Glutamatergic neuron (in vitro differentiated cells): ENCODE measurements around the gene TAL2. TPM values are rescaled to one million over a fixed set of nuclear protein-coding genes. Genes with fewer than 3 reads are reported as not detected.

ENCODE experiments used
- DNase-seq: peaks from one replicate; pipeline ENCODE4 v3.0.0; 2022
- H3K27ac Mint-ChIP-seq: one replicate; pipeline ENCODE4 v1.8.0; 2020; ENCODE audit warnings: mild to moderate bottlenecking, mixed read lengths, inconsistent platforms; ENCODE audit not compliant: unreplicated experiment
- H3K27me3 Mint-ChIP-seq: one replicate; pipeline ENCODE4 v1.8.0; 2020; ENCODE audit warnings: mild to moderate bottlenecking, moderate library complexity, mixed read lengths, inconsistent platforms; ENCODE audit not compliant: unreplicated experiment
- H3K36me3 Mint-ChIP-seq: one replicate; pipeline ENCODE4 v1.8.0; 2020; ENCODE audit warnings: mild to moderate bottlenecking, mixed read lengths, inconsistent platforms; ENCODE audit not compliant: unreplicated experiment
- H3K4me1 Mint-ChIP-seq: one replicate; pipeline ENCODE4 v1.8.0; 2020; ENCODE audit warnings: mild to moderate bottlenecking, low read depth, mixed read lengths, inconsistent platforms; ENCODE audit not compliant: unreplicated experiment
- H3K4me3 Mint-ChIP-seq: one replicate; pipeline ENCODE4 v1.8.0; 2020; ENCODE audit warnings: mild to moderate bottlenecking, mixed read lengths, inconsistent platforms; ENCODE audit not compliant: unreplicated experiment
- H3K9me3 Mint-ChIP-seq: one replicate; pipeline ENCODE4 v1.8.0; 2020; ENCODE audit warnings: mild to moderate bottlenecking, moderate library complexity, mixed read lengths, inconsistent platforms; ENCODE audit not compliant: unreplicated experiment
- long read RNA-seq: library from polyadenylated mRNA; unstranded; transcript quantifications from one replicate; pipeline ENCODE4 v2.0.0, GENCODE V29; 2020; ENCODE audit not compliant: unreplicated experiment
- total RNA-seq: library from RNA; stranded (reverse); fragmentation: NEBNext Ultra II Directional; extraction: Animal tissue kit (Norgen Biotek cat#: 25700); gene quantifications from one replicate; pipeline ENCODE4 v1.2.1, GENCODE V29; 2021; ENCODE audit not compliant: unreplicated experiment
- TF ChIP-seq, protein P1 (sequence below): fragments of 200-600 bp; sonication (generic); IDR thresholded peaks from one replicate; pipeline ENCODE4 v1.5.0; 2021; ENCODE audit not compliant: partially characterized antibody, unreplicated experiment

Gene TAL2
- total RNA-seq, result 1.6 TPM
- long read RNA-seq, result 0 reads

- Mint-ChIP-seq H3K4me3 (no peak within 1 kb of the TSS), H3K9me3 (peaks cover 5% of the 10 kb centered on the region), H3K27ac (no peak within 1 kb of the TSS), H3K27me3 (peaks cover 7% of the 10 kb centered on the region), H3K36me3 (no peaks in the 10 kb centered on the region), H3K4me1 (no peaks in the 10 kb centered on the region)
- DNase-seq, result no peak
- TF ChIP-seq, protein P1, sequence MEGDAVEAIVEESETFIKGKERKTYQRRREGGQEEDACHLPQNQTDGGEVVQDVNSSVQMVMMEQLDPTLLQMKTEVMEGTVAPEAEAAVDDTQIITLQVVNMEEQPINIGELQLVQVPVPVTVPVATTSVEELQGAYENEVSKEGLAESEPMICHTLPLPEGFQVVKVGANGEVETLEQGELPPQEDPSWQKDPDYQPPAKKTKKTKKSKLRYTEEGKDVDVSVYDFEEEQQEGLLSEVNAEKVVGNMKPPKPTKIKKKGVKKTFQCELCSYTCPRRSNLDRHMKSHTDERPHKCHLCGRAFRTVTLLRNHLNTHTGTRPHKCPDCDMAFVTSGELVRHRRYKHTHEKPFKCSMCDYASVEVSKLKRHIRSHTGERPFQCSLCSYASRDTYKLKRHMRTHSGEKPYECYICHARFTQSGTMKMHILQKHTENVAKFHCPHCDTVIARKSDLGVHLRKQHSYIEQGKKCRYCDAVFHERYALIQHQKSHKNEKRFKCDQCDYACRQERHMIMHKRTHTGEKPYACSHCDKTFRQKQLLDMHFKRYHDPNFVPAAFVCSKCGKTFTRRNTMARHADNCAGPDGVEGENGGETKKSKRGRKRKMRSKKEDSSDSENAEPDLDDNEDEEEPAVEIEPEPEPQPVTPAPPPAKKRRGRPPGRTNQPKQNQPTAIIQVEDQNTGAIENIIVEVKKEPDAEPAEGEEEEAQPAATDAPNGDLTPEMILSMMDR, result no peak
Measured at GRCh38 chr9:105662184-105663104, at the start of gene TAL2. Gene TAL2 (plus strand): TSS chr9:105662457. CDS start chr9:105662497, 40 bp downstream.

DNA sequence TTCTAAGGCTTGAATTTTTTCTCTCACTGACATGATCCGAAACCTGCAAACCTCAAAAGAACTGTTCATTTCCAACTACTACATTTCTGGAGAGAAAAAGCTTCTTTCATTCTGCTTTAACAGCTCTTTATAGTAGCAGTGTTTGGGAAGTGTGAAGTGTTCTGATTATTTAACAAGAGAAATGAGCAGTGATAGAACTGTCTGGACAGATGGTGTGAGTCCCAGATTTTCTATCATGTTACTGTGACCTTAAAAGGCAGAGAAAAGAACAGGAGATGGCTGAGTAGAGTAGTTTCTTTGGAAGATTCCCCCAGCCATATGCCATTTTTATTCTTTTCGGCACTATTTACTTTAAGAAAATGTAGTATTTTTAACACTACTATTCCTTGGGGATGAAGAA, 41.3 kb upstream of the TAL2 start:
- Mint-ChIP-seq H3K36me3 (no peaks in the 10 kb centered on the region), H3K27ac (peak overlapping the region; percentile 94), H3K4me1 (peaks cover 15% of the 10 kb centered on the region), H3K4me3 (peak overlapping the region; percentile 52), H3K9me3 (no peaks in the 10 kb centered on the region), H3K27me3 (no peaks in the 10 kb centered on the region)
- TF ChIP-seq, protein P1, result no peak
- no peak for DNase-seq

DNA sequence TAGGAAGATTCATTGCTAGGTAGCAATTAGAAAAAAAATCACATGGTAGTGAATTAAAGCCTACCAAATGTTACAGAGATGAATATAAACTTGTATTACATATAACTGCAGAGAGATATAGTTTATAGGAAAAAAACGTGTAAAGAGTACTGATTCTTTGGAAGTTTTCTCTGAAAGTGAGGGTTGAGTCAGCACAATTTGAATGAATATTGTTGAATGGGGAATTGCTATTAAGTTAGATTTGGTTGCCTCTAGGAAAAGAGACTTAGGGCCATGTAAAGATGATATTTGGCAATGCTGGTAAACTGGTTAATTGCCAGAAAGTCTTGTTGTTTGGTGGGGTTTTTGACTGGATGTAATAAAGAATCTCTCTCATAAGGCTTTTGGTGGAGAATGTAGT, 37.2 kb upstream of the TAL2 start:
- no peak for DNase-seq
- H3K36me3 Mint-ChIP-seq, result no peaks in the 10 kb centered on the region
- H3K27me3 Mint-ChIP-seq, result no peaks in the 10 kb centered on the region
- H3K27ac Mint-ChIP-seq, result no peak overlapping the region
- TF ChIP-seq, protein P1, result no peak
- H3K4me1 Mint-ChIP-seq, result peaks cover 13% of the 10 kb centered on the region
- H3K4me3 Mint-ChIP-seq, result no peak overlapping the region
- no peaks in the 10 kb centered on the region for H3K9me3 Mint-ChIP-seq

- Mint-ChIP-seq H3K4me3 (no peak overlapping the region), H3K36me3 (no peaks in the 10 kb centered on the region), H3K27ac (no peak overlapping the region), H3K9me3 (no peaks in the 10 kb centered on the region), H3K27me3 (no peaks in the 10 kb centered on the region), H3K4me1 (peaks cover 2% of the 10 kb centered on the region)
- TF ChIP-seq, protein P1, result no peak
- no peak for DNase-seq
Measured at GRCh38 chr9:105632807-105633206, 29.4 kb upstream of the TAL2 start.

- H3K4me3 Mint-ChIP-seq, result no peak overlapping the region
- H3K4me1 Mint-ChIP-seq, result peaks cover 2% of the 10 kb centered on the region
- TF ChIP-seq, protein P1, result no peak
- no peaks in the 10 kb centered on the region for H3K36me3 Mint-ChIP-seq
- no peak overlapping the region for H3K27ac Mint-ChIP-seq
- H3K9me3 Mint-ChIP-seq, result no peaks in the 10 kb centered on the region
- DNase-seq, result no peak
- no peaks in the 10 kb centered on the region for H3K27me3 Mint-ChIP-seq
Measured at GRCh38 chr9:105633411-105633810, 28.8 kb upstream of the TAL2 start.
